Kidney (tissue), 22 donors: ENCODE data around the gene ZNF728. TPM values are rescaled to one million over a fixed set of nuclear protein-coding genes. Genes with fewer than 3 reads are reported as not detected.

Source experiments
- DNase-seq, 5 donors: peaks; one replicate each; pipeline ENCODE4 v3.0.0-alpha.2; 2013 to 2020
- FAIRE-seq: peaks from 2 replicates; lab custom pipeline; 2012; peaks lifted over from hg19 to GRCh38; lab: Jason Lieb, UNC
- H3K27ac ChIP-seq, 2 donors: one replicate each; pipeline ENCODE4 v1.7.0; 2013; ENCODE audit warnings: low read depth in 2 of 2, low read length in 2 of 2, inconsistent platforms in 1 of 2
- H3K27me3 ChIP-seq: one replicate; pipeline ENCODE4 v1.7.1; 2013; ENCODE audit warnings: low read length, inconsistent platforms; ENCODE audit not compliant: control insufficient read depth, insufficient read depth
- H3K36me3 ChIP-seq, 3 donors: one replicate each; pipeline versions ENCODE4 v1.7.0 to v1.7.1; 2013; ENCODE audit warnings: low read length in 3 of 3, control low read depth in 1 of 3, inconsistent platforms in 1 of 3; ENCODE audit not compliant: insufficient read depth in 3 of 3, control insufficient read depth in 2 of 3
- H3K4me1 ChIP-seq, 3 donors: one replicate each; pipeline versions ENCODE4 v1.7.0 to v1.7.1; 2013; ENCODE audit warnings: low read length in 3 of 3, inconsistent platforms in 1 of 3, low read depth in 1 of 3; ENCODE audit not compliant: control insufficient read depth in 2 of 3, insufficient read depth in 2 of 3
- H3K4me3 ChIP-seq, 3 donors: one replicate each; pipeline versions ENCODE4 v1.7.0 to v1.8.1; 2013; ENCODE audit warnings: low read length in 3 of 3, control low read depth in 1 of 3, inconsistent platforms in 1 of 3
- H3K9ac ChIP-seq, 3 donors: one replicate each; pipeline versions ENCODE4 v1.7.0 to v1.7.1; 2013; ENCODE audit warnings: low read length in 3 of 3, control low read depth in 1 of 3, inconsistent platforms in 1 of 3
- H3K9me3 ChIP-seq, 3 donors: one replicate each; pipeline versions ENCODE4 v1.7.0 to v1.7.1; 2013; ENCODE audit warnings: low read length in 3 of 3, control low read depth in 1 of 3, inconsistent platforms in 1 of 3; ENCODE audit not compliant: control insufficient read depth in 2 of 3, insufficient read depth in 1 of 3
- CTCF ChIP-seq: IDR thresholded peaks from 3 replicates; pipeline ENCODE4 v1.5.1; 2012; ENCODE audit warnings: mild to moderate bottlenecking, moderate library complexity, borderline replicate concordance; ENCODE audit not compliant: insufficient read depth; ENCODE audit errors: extremely low read depth
- intact Hi-C: fragments of 100-400 bp; cut with DNase I; formaldehyde crosslinking; loops from one replicate; pipeline ENCODE4 v1.11.1; 2022
- long read RNA-seq, 10 donors: library from polyadenylated mRNA in 1 of 10; unstranded in 1 of 10; transcript quantifications; one replicate each; pipeline ENCODE4 v2.0.0 and lab custom pipeline, GENCODE V29; 2021 to 2026
- polyA plus RNA-seq: library from polyadenylated mRNA; stranded (reverse); fragments of 350-450 nt; fragmentation: Illumina TruSeq; extraction: RNeasy Lipid Tissue Mini Kit (QIAGEN cat#74804); gene quantifications from one replicate; pipeline ENCODE4 v1.2.3, GENCODE V29; 2014; ENCODE audit warnings: low read depth, low replicate concordance; ENCODE audit not compliant: insufficient read depth
- total RNA-seq: library from RNA; stranded (reverse); fragmentation: NEBNext Ultra II Directional; extraction: Animal tissue kit (Norgen Biotek cat#: 25700); gene quantifications from one replicate; pipeline ENCODE4 v1.2.1, GENCODE V29; 2021
- donor health status: control.
- donor health status: control.
- donor health status: control.
- donor health status: control.
- donor health status: control.
- donor health status: DM: yes; HTN: yes; CAD: no.
- donor health status: Normal renal cell carcinoma (clear cell type).

The ZNF728 gene
- total RNA-seq = 1.9 TPM
- polyA plus RNA-seq = not detected
- long read RNA-seq, donor 1 = 0 reads
- long read RNA-seq, donor 2 = 0 reads
- long read RNA-seq, donor 3 = 0 reads
- long read RNA-seq, donor 4 = 0 reads
- long read RNA-seq, donor 5 = 0 reads
- long read RNA-seq, donor 6 = 0 reads
- long read RNA-seq, donor 7, partial matches to known transcripts = 0 of 1 reads
- long read RNA-seq, donor 7, other reads (novel, unspliced or antisense) = 0 of 1 reads
- long read RNA-seq, donor 8, partial matches to known transcripts = 8 of 8 reads
- long read RNA-seq, donor 8, other reads (novel, unspliced or antisense) = 0 of 8 reads
- long read RNA-seq, donor 9 = 0 reads
- long read RNA-seq, donor 10 = 0 reads

- H3K9me3 ChIP-seq = peaks cover 0 to 2% (median 0%) of the 10 kb centered on the region in 3 donors
- no peak for TF ChIP-seq CTCF
- peak in 3 of 5 donors; percentile 0 to 31 (median 10) for DNase-seq
- H3K27ac ChIP-seq = no peak within 1 kb of the TSS
- no peaks in the 10 kb centered on the region for H3K4me1 ChIP-seq
- H3K9ac ChIP-seq = no peak within 1 kb of the TSS
- H3K36me3 ChIP-seq = no peaks in the 10 kb centered on the region
- peak within 1 kb of the TSS in 2 of 3 donors; percentile 41 to 53 for H3K4me3 ChIP-seq
- intact Hi-C loops = no loop called here
- H3K27me3 ChIP-seq = no peaks in the 10 kb centered on the region
- no peak for FAIRE-seq
These were observed at the start of gene ZNF728 for GRCh38 chr19:23002690-23003422. ZNF728 (minus strand) TSS chr19:23003176; CDS start chr19:23003030, 146 bp downstream.

- no peak for TF ChIP-seq CTCF
- Histone ChIP-seq H3K27ac (no peak overlapping the region), H3K9me3 (peaks cover 0 to 1% (median 0%) of the 10 kb centered on the region in 3 donors), H3K27me3 (no peaks in the 10 kb centered on the region), H3K4me1 (no peaks in the 10 kb centered on the region), H3K36me3 (no peaks in the 10 kb centered on the region), H3K4me3 (no peak overlapping the region), H3K9ac (no peak overlapping the region)
- intact Hi-C loops = no loop called here
- no peak for FAIRE-seq
- DNase-seq = no peak
These were observed 49.4 kb upstream of the ZNF728 start for GRCh38 chr19:23052349-23052748.

DNA sequence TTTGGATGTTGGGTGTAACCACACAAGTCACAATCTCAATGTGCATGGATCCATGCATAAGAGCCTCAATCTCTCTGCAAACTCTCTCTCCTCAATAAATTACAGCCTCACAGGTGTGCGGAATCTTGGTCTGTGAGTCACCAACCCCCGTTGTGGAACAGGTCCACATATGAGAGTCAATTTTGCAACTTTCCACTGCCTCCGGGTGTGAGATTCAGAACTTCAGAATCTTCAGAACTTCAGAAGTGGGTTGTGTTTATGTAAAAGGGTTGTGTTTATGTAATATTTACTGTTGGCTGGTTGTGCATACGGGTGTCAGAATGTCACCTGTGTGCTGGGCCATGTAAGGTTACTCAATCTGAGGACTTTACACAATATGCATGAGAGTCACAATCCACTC is 46.3 kb upstream of the ZNF728 start:
- Histone ChIP-seq H3K9ac (no peak overlapping the region), H3K27me3 (no peaks in the 10 kb centered on the region), H3K4me3 (no peak overlapping the region), H3K9me3 (peaks cover 0 to 8% (median 0%) of the 10 kb centered on the region in 3 donors), H3K36me3 (no peaks in the 10 kb centered on the region), H3K4me1 (no peaks in the 10 kb centered on the region), H3K27ac (no peak overlapping the region)
- intact Hi-C loops = no loop called here
- no peak for TF ChIP-seq CTCF
- FAIRE-seq = no peak
- DNase-seq = no peak
